HG03457 (cell line): ENCODE data around the gene EIF2B4.
"Not testable (repeated sequence)": the region's sequence is repeated elsewhere in the genome, so short reads cannot be mapped to it uniquely, and the experiment has no call there.

Source experiments
- ATAC-seq: cut with Tn5 transposase; IDR thresholded peaks from one replicate; pipeline ENCODE4 v1.9.1; 2021; ENCODE audit warnings: moderate number of reproducible peaks; ENCODE audit not compliant: unreplicated experiment

Gene EIF2B4

DNA sequence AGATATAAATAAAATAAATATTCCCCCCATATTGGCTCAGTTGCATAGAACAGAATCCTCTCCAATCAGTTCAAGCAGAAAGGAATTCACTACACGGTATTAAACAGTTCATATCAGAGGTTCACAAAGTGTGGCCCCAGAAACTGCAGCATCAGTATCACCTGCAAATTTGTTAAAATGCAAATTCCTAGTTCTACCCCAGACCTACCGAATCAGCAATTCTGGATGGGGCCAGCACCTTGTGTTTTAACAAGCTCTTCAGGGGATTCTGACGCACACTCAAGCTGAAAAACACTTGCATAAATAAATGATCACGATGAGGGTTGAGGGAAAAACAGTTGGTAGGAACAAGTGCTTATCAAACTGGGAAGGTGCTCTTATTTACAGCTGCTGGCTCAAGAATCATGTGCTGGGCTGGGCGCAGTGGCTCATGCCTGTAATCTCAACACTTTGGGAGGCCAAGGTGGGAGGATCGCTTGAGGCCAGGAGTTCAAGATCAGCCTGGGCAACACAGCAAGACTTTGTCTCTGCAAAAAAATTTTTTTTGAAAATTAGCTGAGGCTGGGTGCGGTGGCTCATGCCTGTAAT lies 19.9 kb downstream of the EIF2B4 start:
- no peak for ATAC-seq

GRCh38 chr2:27347641-27348040 lies 22.5 kb downstream of the EIF2B4 start:
- ATAC-seq: no peak

GRCh38 chr2:27336173-27336572 lies 34.0 kb downstream of the EIF2B4 start:
- no peak for ATAC-seq

- ATAC-seq: no peak
Observed at GRCh38 chr2:27335311-27335710, 34.8 kb downstream of the EIF2B4 start.

- no peak for ATAC-seq
Observed at GRCh38 chr2:27324720-27325119, 45.4 kb downstream of the EIF2B4 start.

DNA sequence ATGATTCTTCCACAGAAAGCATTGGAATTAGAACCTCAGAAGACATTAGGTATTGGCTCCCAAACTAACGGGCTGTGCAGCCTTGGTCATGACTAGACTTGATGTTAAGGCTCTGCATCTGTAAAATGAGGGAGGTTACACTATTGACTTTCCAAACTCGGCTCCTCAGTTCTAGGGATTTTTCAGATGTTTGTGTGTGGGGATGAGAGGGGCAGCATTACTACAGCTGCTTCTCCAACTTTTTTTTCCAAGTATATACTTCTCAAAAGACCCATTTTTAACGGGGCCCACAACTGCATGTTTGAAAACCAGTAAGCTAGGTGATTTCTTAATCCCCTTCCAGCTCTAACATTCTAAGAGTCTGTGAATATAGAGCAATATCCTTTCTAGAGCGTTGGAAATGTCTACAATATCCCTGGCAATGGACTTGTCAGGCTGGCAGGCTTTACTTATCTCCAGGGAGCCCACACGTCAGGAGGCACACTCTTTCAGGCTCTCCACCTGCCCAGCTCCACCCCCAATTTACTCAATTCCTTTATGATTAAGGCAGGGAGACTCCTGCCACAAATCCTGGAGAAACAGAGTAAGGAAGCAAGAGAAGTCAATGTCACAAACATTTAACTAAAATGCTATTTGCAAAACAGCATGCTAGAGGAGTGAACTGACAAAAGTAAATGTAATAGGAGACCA lies 46.4 kb downstream of the EIF2B4 start:
- no peak for ATAC-seq

GRCh38 chr2:27322766-27323595 lies 47.2 kb downstream of the EIF2B4 start, which contains the start of gene MPV17:
TSS of gene MPV17 (minus strand) at chr2:27323097. CDS start at chr2:27322517, 580 bp downstream.
- ATAC-seq: peak; percentile 70

DNA sequence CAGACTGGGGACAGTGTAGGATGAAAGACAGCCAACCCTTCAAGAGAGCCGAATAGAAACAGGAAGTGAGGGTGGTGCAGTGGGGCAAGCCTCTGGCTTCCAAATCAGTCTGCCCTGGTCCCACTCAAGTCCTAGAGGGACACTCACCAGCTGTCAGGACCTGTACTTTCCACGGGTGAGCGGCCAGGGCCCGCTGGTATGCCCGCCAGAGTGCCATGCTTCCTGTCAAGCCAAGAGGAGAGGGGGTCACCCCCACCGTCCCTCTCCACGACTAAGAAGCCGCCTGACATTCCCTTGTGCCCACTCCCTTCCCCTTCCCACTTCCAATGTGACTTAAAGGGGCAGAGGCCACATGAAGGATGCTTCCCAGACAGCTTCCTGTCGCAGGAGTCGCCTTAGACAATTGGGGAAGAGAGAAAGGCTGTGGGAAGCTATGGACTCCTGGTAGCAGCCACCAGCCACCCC lies 47.8 kb downstream of the EIF2B4 start:
- peak; percentile 6 for ATAC-seq

GRCh38 chr2:27320958-27321543 lies 49.1 kb downstream of the EIF2B4 start:
- ATAC-seq: no peak

GRCh38 chr2:27319839-27320238 lies 50.3 kb downstream of the EIF2B4 start:
- not testable (repeated sequence) for ATAC-seq

GRCh38 chr2:27316655-27317412 lies 53.3 kb downstream of the EIF2B4 start:
- ATAC-seq: no peak

- ATAC-seq: no peak
Observed at GRCh38 chr2:27315122-27315521, 55.0 kb downstream of the EIF2B4 start.

DNA sequence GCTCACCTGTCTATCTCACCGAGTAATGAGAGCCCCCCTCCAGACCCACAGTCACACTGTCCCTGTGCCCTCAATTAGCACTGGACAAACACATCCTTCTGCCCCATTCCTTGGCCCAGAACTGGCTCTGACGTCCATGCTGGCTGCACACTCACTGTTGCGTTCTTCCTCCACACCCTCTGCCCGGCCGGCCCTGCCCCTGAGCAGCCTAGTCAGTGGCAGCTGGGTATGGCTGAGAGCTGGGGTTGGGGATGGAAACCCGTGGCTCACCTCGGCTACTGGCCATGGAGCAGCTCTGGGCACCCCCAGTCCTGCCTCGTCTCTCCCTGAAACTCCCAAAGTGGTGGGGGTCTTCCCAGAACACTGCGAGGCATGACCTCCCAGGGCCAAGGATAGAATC lies 55.4 kb downstream of the EIF2B4 start:
- ATAC-seq: no peak
